HUES48 (cell line): ENCODE data around the gene MYO3B.
A peak's percentile ranks its signal among the peaks of the same experiment; 100 is the strongest.

Source experiments
- H3K27ac ChIP-seq: one replicate; pipeline ENCODE4 v1.7.0; 2013; ENCODE audit warnings: low read depth, low read length, inconsistent platforms
- H3K27me3 ChIP-seq: 2 replicates; pipeline ENCODE4 v1.6.1; 2013; ENCODE audit warnings: mild to moderate bottlenecking, low read length; ENCODE audit not compliant: control insufficient read depth, insufficient read depth
- H3K36me3 ChIP-seq: 2 replicates; pipeline ENCODE4 v1.6.1; 2013; ENCODE audit warnings: low read length; ENCODE audit not compliant: control insufficient read depth, insufficient read depth
- H3K4me1 ChIP-seq: 2 replicates; pipeline ENCODE4 v1.6.1; 2013; ENCODE audit warnings: mild to moderate bottlenecking, low read length; ENCODE audit not compliant: control insufficient read depth, insufficient read depth
- H3K4me3 ChIP-seq: 2 replicates; pipeline ENCODE4 v1.5.1; 2013; ENCODE audit warnings: mild to moderate bottlenecking, low read depth, low read length
- H3K9ac ChIP-seq: 2 replicates; pipeline ENCODE4 v1.6.1; 2013; ENCODE audit warnings: mild to moderate bottlenecking, low read depth, low read length, moderate library complexity
- H3K9me3 ChIP-seq: 2 replicates; pipeline ENCODE4 v1.6.1; 2013; ENCODE audit warnings: low read length; ENCODE audit not compliant: control insufficient read depth, insufficient read depth

MYO3B gene

DNA sequence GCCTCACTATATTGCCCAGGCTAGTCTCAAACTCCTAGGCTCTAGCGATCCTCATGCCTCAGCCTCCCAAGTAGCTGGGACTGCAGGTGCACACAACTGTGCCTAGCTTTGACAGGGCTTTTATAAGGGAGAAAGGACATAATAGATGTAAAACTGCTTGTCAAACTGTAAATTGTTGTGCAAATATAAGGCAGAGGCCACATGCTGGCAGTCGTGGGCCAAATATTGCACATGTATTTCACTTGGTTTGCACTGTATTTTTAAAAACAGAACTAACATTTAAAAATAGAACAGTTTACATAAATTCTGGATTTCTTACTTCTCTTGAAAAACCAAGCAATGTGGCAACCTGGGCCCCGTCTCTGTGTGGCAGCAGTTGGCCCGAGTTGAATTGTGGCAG lies 31.2 kb upstream of the MYO3B start:
- Histone ChIP-seq H3K9ac (no peak overlapping the region), H3K4me1 (peaks cover 4% of the 10 kb centered on the region; the same call in 1 of the 2 replicates), H3K27me3 (no peaks in the 10 kb centered on the region), H3K36me3 (no peaks in the 10 kb centered on the region), H3K9me3 (peaks cover 8% of the 10 kb centered on the region), H3K4me3 (no peak overlapping the region), H3K27ac (no peak overlapping the region)

DNA sequence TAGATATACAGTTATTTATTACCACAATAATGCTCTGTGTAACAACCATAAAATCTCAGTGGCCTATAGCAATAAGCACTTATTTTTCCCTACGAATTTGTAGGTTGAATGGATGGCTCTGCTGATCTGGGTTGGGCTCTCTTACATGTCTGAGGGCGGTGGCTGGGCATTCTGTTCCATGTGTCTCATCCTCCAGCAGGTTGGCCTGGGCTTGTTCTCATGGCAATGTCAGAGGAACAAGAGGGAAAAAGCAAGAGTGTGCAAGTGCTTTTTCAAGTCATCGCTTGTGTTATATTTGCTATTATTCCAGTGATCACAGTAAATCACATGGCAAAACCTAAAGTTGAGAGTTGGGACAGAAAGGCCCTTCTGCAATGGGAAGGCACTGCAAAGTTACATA lies 30.4 kb upstream of the MYO3B start:
- no peak overlapping the region for H3K9ac ChIP-seq
- no peaks in the 10 kb centered on the region for H3K36me3 ChIP-seq
- no peaks in the 10 kb centered on the region for H3K27me3 ChIP-seq
- no peak overlapping the region for H3K27ac ChIP-seq
- H3K4me1 ChIP-seq = peaks cover 4% of the 10 kb centered on the region; the same call in 1 of the 2 replicates
- peaks cover 13% of the 10 kb centered on the region for H3K9me3 ChIP-seq
- no peak overlapping the region for H3K4me3 ChIP-seq

GRCh38 chr2:170148161-170148560 lies 29.8 kb upstream of the MYO3B start:
- Histone ChIP-seq H3K4me3 (no peak overlapping the region), H3K4me1 (peaks cover 4% of the 10 kb centered on the region; the same call in 1 of the 2 replicates), H3K9ac (no peak overlapping the region), H3K9me3 (peaks cover 16% of the 10 kb centered on the region), H3K27me3 (no peaks in the 10 kb centered on the region), H3K27ac (no peak overlapping the region), H3K36me3 (no peaks in the 10 kb centered on the region)

DNA sequence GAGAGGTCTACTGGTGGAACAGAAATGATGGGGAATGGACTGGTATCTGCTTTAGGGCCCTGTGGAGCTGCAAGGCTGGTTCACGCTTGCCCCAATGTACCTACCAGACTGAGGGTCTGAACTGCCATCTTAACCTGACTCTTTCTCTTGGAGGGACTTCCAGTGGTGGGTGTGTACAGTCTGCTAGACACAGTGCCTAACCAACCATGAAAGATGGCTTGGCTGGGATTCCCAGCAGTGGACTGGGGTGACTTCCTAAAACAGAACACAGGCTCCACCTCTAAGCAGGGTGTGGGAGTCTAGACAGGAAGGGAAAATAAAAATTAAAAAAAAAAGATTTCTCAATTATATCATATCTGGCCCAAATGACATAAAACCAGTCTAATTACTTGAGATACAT lies 25.5 kb upstream of the MYO3B start:
- Histone ChIP-seq H3K4me3 (no peak overlapping the region), H3K27ac (no peak overlapping the region), H3K9ac (no peak overlapping the region), H3K27me3 (no peaks in the 10 kb centered on the region), H3K4me1 (peaks cover 16% of the 10 kb centered on the region), H3K36me3 (no peaks in the 10 kb centered on the region), H3K9me3 (peaks cover 16% of the 10 kb centered on the region)

DNA sequence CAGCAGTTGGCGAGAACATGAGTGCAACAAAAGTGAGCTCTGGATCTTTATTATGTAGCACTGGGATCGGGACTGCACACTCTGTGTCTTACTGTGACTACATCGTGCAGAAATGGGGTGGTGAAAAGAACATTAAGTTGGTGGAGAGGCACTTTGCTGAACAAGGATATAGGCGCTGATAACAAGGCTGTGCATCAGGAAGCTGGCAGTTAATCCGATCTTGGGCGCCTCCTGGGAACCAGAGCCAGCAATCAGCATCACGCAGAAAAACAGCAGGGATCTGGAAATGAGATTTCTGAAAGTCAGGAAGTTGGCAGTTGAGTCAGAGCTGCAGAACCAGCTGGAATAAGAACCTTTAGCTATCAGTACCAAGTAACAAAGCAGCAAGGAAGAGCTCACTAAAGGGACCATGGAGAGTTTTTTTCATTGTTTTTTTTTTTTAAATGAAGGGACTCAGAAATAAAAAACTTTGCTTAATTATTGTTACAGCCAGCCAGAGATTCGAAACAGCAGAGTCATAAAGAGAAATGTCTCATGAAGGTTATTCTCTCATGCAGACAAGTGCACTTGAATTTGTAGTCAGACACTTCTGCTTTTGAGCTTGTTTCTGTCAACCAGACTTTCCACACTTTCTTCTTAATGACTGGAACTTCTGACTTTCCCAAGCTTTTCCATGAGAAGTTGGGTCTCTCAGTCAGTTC lies 22.8 kb upstream of the MYO3B start:
- Histone ChIP-seq H3K36me3 (no peaks in the 10 kb centered on the region), H3K4me1 (peaks cover 16% of the 10 kb centered on the region), H3K9ac (no peak overlapping the region), H3K27ac (peak overlapping the region; percentile 41), H3K27me3 (no peaks in the 10 kb centered on the region), H3K9me3 (0 out of 2 replicates have a peak, but pooled peaks cover 10% of the 10 kb centered on the region), H3K4me3 (no peak overlapping the region)

- peak overlapping the region; percentile 41 for H3K27ac ChIP-seq
- no peak overlapping the region for H3K9ac ChIP-seq
- H3K9me3 ChIP-seq = 0 out of 2 replicates have a peak, but pooled peaks cover 10% of the 10 kb centered on the region
- H3K36me3 ChIP-seq = no peaks in the 10 kb centered on the region
- H3K4me3 ChIP-seq = no peak overlapping the region
- H3K4me1 ChIP-seq = peaks cover 16% of the 10 kb centered on the region
- H3K27me3 ChIP-seq = no peaks in the 10 kb centered on the region
Observed at GRCh38 chr2:170155723-170156253, 22.2 kb upstream of the MYO3B start.

DNA sequence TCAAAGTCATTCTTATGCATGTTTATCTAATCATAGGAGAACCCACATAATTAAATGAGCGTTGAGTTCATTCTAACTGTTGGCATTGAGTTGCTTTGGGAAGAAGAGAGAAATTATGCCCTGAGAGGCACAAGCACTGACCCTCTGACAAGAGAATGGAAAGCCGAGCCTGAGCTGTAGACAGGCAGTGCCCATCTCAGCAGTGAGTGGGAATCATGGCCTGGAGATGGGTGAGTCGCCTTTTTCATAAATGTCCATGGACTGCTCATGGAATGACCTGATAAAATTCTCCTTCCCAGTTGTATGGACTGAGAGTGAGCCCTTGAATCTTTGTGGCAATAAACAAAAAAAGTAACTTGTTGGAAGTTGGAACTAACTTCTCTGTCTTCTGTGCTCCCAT lies 21.4 kb upstream of the MYO3B start:
- Histone ChIP-seq H3K4me3 (no peak overlapping the region), H3K4me1 (peaks cover 16% of the 10 kb centered on the region), H3K27me3 (no peaks in the 10 kb centered on the region), H3K9ac (no peak overlapping the region), H3K9me3 (0 out of 2 replicates have a peak, but pooled peaks cover 8% of the 10 kb centered on the region), H3K36me3 (no peaks in the 10 kb centered on the region), H3K27ac (peak overlapping the region; percentile 65)

DNA sequence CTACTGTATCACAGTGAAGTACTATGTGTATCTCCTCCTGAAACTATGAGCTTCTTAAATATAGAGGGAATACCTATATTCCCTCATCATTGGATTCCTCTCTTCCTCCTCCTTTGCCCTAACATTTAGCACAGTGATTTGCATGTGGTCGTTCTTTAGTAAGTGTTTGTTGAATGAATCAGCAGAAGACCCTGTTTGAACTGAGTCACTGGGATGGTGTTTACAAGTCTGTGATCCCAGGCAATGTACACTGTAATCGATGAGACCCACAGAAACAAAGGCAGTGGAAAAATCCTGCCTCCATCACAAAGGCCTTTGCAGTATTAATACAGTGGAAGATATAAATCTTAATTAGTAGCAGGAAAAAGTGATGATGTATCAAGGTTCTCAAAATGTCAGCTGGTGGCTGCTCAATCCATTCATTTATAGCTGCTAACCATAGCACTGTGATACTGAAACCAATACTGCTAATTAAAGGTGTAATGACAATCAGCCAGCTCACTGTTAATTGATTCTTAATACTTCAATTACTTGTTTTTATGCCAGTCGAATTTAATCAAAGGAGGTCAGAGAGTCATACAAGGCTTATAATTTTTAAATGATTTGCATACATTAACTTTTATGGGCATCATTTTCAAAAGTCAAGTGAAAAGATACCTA lies 20.8 kb upstream of the MYO3B start:
- Histone ChIP-seq H3K27ac (peak overlapping the region; percentile 65), H3K4me1 (peaks cover 16% of the 10 kb centered on the region), H3K27me3 (no peaks in the 10 kb centered on the region), H3K9me3 (0 out of 2 replicates have a peak, but pooled peaks cover 7% of the 10 kb centered on the region), H3K4me3 (no peak overlapping the region), H3K9ac (no peak overlapping the region), H3K36me3 (no peaks in the 10 kb centered on the region)

DNA sequence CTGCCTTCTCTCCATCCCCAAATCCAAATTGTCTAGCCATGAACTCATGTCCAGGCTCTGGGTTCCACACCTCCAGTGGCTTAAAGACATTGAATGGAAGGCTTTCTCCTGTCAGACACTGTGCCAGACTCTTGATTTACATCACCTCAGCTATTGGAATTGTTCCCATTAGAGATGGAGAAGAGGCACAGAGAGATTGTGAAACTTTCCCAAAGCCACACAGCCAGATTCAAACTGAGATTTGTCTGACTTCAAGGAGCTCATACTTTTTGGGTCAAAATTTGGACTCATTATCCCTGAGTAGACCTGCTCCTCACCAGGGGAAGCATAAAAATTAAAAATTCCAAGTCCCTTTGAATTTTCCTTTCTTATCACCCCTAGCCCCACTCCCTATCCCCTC lies 18.9 kb upstream of the MYO3B start:
- H3K4me1 ChIP-seq = peaks cover 16% of the 10 kb centered on the region
- no peak overlapping the region for H3K9ac ChIP-seq
- no peak overlapping the region for H3K27ac ChIP-seq
- no peaks in the 10 kb centered on the region for H3K9me3 ChIP-seq
- no peak overlapping the region for H3K4me3 ChIP-seq
- H3K36me3 ChIP-seq = no peaks in the 10 kb centered on the region
- H3K27me3 ChIP-seq = no peaks in the 10 kb centered on the region

DNA sequence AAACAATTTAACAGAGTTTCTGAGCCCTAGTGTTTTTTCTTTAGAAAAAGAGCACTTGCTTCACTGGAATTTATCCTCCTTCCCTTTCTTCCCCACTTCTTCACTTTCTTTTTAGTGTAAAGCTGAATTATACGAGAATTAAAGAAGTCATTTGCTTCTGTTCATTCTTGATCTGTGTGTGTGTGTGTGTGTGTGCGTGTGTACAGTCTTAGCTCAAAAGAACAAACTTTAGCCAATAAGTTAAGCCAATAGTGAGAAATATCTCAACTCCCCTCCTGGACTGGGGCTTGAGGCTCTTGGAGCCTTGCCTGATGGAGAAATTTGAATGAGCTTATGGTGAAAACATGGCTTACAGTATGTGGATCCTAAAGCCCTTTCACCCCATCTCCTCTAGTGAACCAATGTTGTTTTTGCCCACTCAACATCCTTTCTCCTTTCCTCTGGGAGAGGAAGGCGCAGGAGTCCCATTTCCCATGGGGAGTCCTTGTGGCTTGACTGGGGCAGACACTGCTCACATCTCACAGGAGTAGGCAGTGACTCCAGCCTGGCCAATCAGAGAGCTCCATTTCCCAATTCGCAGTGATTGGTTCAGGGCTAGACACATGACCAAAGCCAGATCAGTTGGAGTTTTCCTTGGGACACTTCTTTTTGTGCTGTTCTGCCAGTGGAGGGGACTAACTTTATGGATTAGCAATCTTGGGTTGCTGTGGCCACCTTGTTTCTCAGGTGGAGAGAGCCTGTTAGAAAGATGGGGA lies 16.3 kb upstream of the MYO3B start:
- Histone ChIP-seq H3K36me3 (no peaks in the 10 kb centered on the region), H3K27ac (no peak overlapping the region), H3K4me1 (no peaks in the 10 kb centered on the region), H3K9ac (no peak overlapping the region), H3K4me3 (no peak overlapping the region), H3K9me3 (no peaks in the 10 kb centered on the region), H3K27me3 (no peaks in the 10 kb centered on the region)

- no peak overlapping the region for H3K4me3 ChIP-seq
- no peaks in the 10 kb centered on the region for H3K36me3 ChIP-seq
- H3K9ac ChIP-seq = no peak overlapping the region
- H3K9me3 ChIP-seq = no peaks in the 10 kb centered on the region
- H3K4me1 ChIP-seq = no peaks in the 10 kb centered on the region
- H3K27ac ChIP-seq = no peak overlapping the region
- no peaks in the 10 kb centered on the region for H3K27me3 ChIP-seq
Observed at GRCh38 chr2:170162271-170162632, 15.7 kb upstream of the MYO3B start.
